H1 (cell line): ENCODE results near the gene KCNMB1. TPM values are rescaled to one million over a fixed set of nuclear protein-coding genes. Genes with fewer than 3 reads are reported as not detected.
A peak's percentile ranks its signal among the peaks of the same experiment; 100 is the strongest.

Experiments used
- CTCF ChIA-PET: fragments of 300-600 bp; sonication (Branson Sonifier 250); formaldehyde crosslinking; loops from one replicate; lab custom pipeline; 2021; ENCODE audit not compliant: partially characterized antibody; lab: Charles Lee
- POLR2A ChIA-PET: fragments of 300-600 bp; sonication (Branson Sonifier 250); formaldehyde crosslinking; loops from one replicate; lab custom pipeline; 2021; ENCODE audit warnings: inconsistent platforms; ENCODE audit not compliant: partially characterized antibody; lab: Charles Lee
- DNase-seq, 2 experiments: peaks; one replicate each; pipeline versions ENCODE4 v3.0.0 to v3.0.0-alpha.2; 2010 to 2022; ENCODE audit warnings: low spot score in 2 of 2, low read depth in 1 of 2, mixed read lengths in 1 of 2
- FAIRE-seq: peaks from 2 replicates; lab custom pipeline; 2011; peaks lifted over from hg19 to GRCh38; lab: Jason Lieb, UNC
- H2AFZ ChIP-seq: 2 replicates; pipeline ENCODE4 v1.8.1; 2012; ENCODE audit warnings: low read length, inconsistent platforms
- H2AK5ac ChIP-seq: 2 replicates; pipeline ENCODE4 v1.6.1; 2013; ENCODE audit warnings: low read depth, low read length
- H2BK120ac ChIP-seq: replicated peaks from 2 replicates; pipeline ENCODE3; 2013; ENCODE audit warnings: low read depth, low read length, inconsistent platforms
- H2BK12ac ChIP-seq: 2 replicates; pipeline ENCODE4 v1.6.1; 2013; ENCODE audit warnings: low read depth, low read length
- H2BK15ac ChIP-seq: 2 replicates; pipeline ENCODE4 v1.6.1; 2013; ENCODE audit warnings: low read length
- H2BK20ac ChIP-seq: 2 replicates; pipeline ENCODE4 v1.6.1; 2013; ENCODE audit warnings: low read length
- H2BK5ac ChIP-seq: 2 replicates; pipeline ENCODE4 v1.6.1; 2013; ENCODE audit warnings: low read depth, low read length
- H3K14ac ChIP-seq: 2 replicates; pipeline ENCODE4 v1.6.1; 2013; ENCODE audit warnings: inconsistent platforms; ENCODE audit not compliant: insufficient read length
- H3K18ac ChIP-seq: 2 replicates; pipeline ENCODE4 v1.6.1; 2013; ENCODE audit warnings: low read length; ENCODE audit errors: extremely low read depth
- H3K23ac ChIP-seq: 2 replicates; pipeline ENCODE4 v1.6.1; 2013; ENCODE audit warnings: inconsistent platforms; ENCODE audit not compliant: insufficient read length
- H3K23me2 ChIP-seq: 2 replicates; pipeline ENCODE4 v1.6.1; 2013; ENCODE audit warnings: low read depth, low read length
- H3K27ac ChIP-seq: 2 replicates; pipeline ENCODE4 v1.6.1; 2011; ENCODE audit warnings: low read depth, low read length, inconsistent platforms
- H3K27me3 ChIP-seq, 4 experiments: replicated peaks in 1 of 4; 1 replicate in 1 of 4; 2 replicates in 3 of 4; pipeline versions ENCODE4 v1.6.1 to v1.8.1; 2011 to 2013; ENCODE audit warnings: low read length in 3 of 4, mild to moderate bottlenecking in 3 of 4, inconsistent platforms in 2 of 4, mixed read lengths in 2 of 4, moderate library complexity in 1 of 4; ENCODE audit not compliant: control insufficient read depth in 3 of 4, insufficient read depth in 3 of 4; ENCODE audit errors: extremely low read depth in 1 of 4
- H3K36me3 ChIP-seq, 4 experiments: 2 replicates each; pipeline versions ENCODE4 v1.6.1 to v1.8.1; 2011 to 2013; ENCODE audit warnings: mild to moderate bottlenecking in 4 of 4, low read length in 3 of 4, moderate library complexity in 2 of 4, control low read depth in 1 of 4, inconsistent platforms in 1 of 4; ENCODE audit not compliant: insufficient read depth in 4 of 4, control insufficient read depth in 2 of 4
- H3K4ac ChIP-seq: replicated peaks from 2 replicates; pipeline ENCODE3; 2013; ENCODE audit warnings: low read length, low read depth, mixed read lengths, inconsistent platforms; ENCODE audit not compliant: insufficient read length
- H3K4me1 ChIP-seq, 4 experiments: replicated peaks in 1 of 4; 1 replicate in 1 of 4; 2 replicates in 3 of 4; pipeline versions ENCODE4 v1.6.1 to v1.8.1; 2011 to 2013; ENCODE audit warnings: low read length in 3 of 4, inconsistent platforms in 2 of 4, mixed read lengths in 1 of 4; ENCODE audit not compliant: insufficient read depth in 4 of 4, control insufficient read depth in 3 of 4
- H3K4me2 ChIP-seq, 2 experiments: 2 replicates each; pipeline versions ENCODE4 v1.6.1 to v1.8.1; 2011 to 2013; ENCODE audit warnings: low read depth in 2 of 2, low read length in 2 of 2, control low read depth in 1 of 2, inconsistent platforms in 1 of 2, mild to moderate bottlenecking in 1 of 2; ENCODE audit not compliant: insufficient read depth in 1 of 2
- H3K4me3 ChIP-seq, 4 experiments: fragments of 200-600, 300-600 bp in 1 of 4; sonication (generic), shearing (Covaris generic), sonication (Bioruptor Twin) in 1 of 4; 2 replicates each; pipeline versions ENCODE4 v1.5.1 to v1.8.1; 2011 to 2016; ENCODE audit warnings: low read length in 4 of 4, low read depth in 3 of 4, control low read depth in 2 of 4, inconsistent platforms in 2 of 4, mild to moderate bottlenecking in 2 of 4, mixed read lengths in 1 of 4, moderate library complexity in 1 of 4; ENCODE audit not compliant: insufficient read depth in 2 of 4; ENCODE audit errors: extremely low read depth in 1 of 4
- H3K56ac ChIP-seq: replicated peaks from 2 replicates; pipeline ENCODE3; 2013; ENCODE audit warnings: low read depth, mild to moderate bottlenecking, mixed read lengths, low read length, inconsistent platforms; ENCODE audit not compliant: insufficient read length
- H3K79me1 ChIP-seq: 2 replicates; pipeline ENCODE4 v1.6.1; 2013; ENCODE audit warnings: low read depth, low read length, control low read depth
- H3K79me2 ChIP-seq, 2 experiments: 2 replicates each; pipeline versions ENCODE4 v1.6.1 to v1.8.1; 2012 to 2013; ENCODE audit warnings: low read length in 2 of 2, mild to moderate bottlenecking in 2 of 2, inconsistent platforms in 1 of 2; ENCODE audit not compliant: insufficient read depth in 2 of 2, control insufficient read depth in 1 of 2
- H3K9ac ChIP-seq, 4 experiments: replicated peaks in 1 of 4; 1 replicate in 1 of 4; 2 replicates in 3 of 4; pipeline versions ENCODE4 v1.6.1 to v1.8.1; 2011 to 2013; ENCODE audit warnings: low read depth in 3 of 4, low read length in 3 of 4, control low read depth in 2 of 4, mild to moderate bottlenecking in 2 of 4, moderate library complexity in 2 of 4, inconsistent platforms in 1 of 4; ENCODE audit errors: extremely low read depth in 1 of 4
- H3K9me3 ChIP-seq, 2 experiments: 2 replicates each; pipeline versions ENCODE4 v1.6.1 to v1.8.1; 2012 to 2013; ENCODE audit warnings: mild to moderate bottlenecking in 2 of 2, moderate library complexity in 2 of 2, control low read depth in 1 of 2, inconsistent platforms in 1 of 2, low read depth in 1 of 2, low read length in 1 of 2, mixed read lengths in 1 of 2; ENCODE audit not compliant: insufficient read depth in 2 of 2
- H4K20me1 ChIP-seq, 2 experiments: replicated peaks in 1 of 2; 2 replicates each; pipeline versions ENCODE3 to v1.8.1; 2011 to 2013; ENCODE audit warnings: inconsistent platforms in 2 of 2, low read length in 2 of 2, mild to moderate bottlenecking in 1 of 2; ENCODE audit not compliant: insufficient read depth in 2 of 2, control insufficient read depth in 1 of 2
- H4K5ac ChIP-seq: 2 replicates; pipeline ENCODE4 v1.6.1; 2013; ENCODE audit warnings: low read length, low read depth, mixed read lengths, inconsistent platforms; ENCODE audit not compliant: insufficient read length
- H4K8ac ChIP-seq: 2 replicates; pipeline ENCODE4 v1.8.0; 2013; ENCODE audit warnings: mild to moderate bottlenecking, moderate library complexity, low read length, inconsistent platforms; ENCODE audit not compliant: insufficient read depth; ENCODE audit errors: extremely low read depth
- H4K91ac ChIP-seq: replicated peaks from 2 replicates; pipeline ENCODE3; 2013; ENCODE audit warnings: low read length, mixed read lengths, inconsistent platforms; ENCODE audit not compliant: insufficient read length
- WGBS, 2 experiments: shearing (Covaris generic) in 1 of 2; methylation state at CpG; one replicate each; pipeline versions ENCODE4 v1.1.6 to v1.1.7; 2013 to 2015; ENCODE audit warnings: low lambda C conversion rate in 2 of 2, mixed read lengths in 2 of 2, inconsistent platforms in 1 of 2, low coverage in 1 of 2, missing lambda C conversion rate in 1 of 2; ENCODE audit not compliant: insufficient replicate concordance in 2 of 2, insufficient coverage in 1 of 2, insufficient read length in 1 of 2; ENCODE audit errors: extremely low coverage in 1 of 2, missing lambda C conversion rate in 1 of 2; 5-methylcytosine and 5-hydroxymethylcytosine counted together
- polyA plus RNA-seq, 7 experiments: library from polyadenylated mRNA; depleted of rRNA in 3 of 7; stranded (reverse) in 5 of 7; unstranded in 2 of 7; fragments of >200 nt in 5 of 7; fragments of 200-250 nt in 2 of 7; gene quantifications; 1 replicate in 5 of 7; 2 replicates in 1 of 7; 4 replicates in 1 of 7; pipeline versions ENCODE4 v1.2.1 to v1.2.3, GENCODE V29; 2011 to 2013; ENCODE audit warnings: missing spikeins in 2 of 7, mixed read lengths in 2 of 7
- total RNA-seq: library from RNA; stranded (reverse); fragmentation: NEBNext Ultra II Directional; extraction: Animal tissue kit (Norgen Biotek cat#: 25700); gene quantifications from 2 replicates; pipeline ENCODE4 v1.2.1, GENCODE V29; 2021

KCNMB1 gene
- total and polyA plus RNA-seq, 2 of the 8 experiments (the other 6 are each of a cell fraction or from before 2014, with no cell fraction given), result 0.08 to 0.19 TPM

- Histone ChIP-seq H4K5ac (no peak overlapping the region), H3K9me3 (no peaks in the 10 kb centered on the region), H3K23ac (no peak overlapping the region), H4K8ac (no peak overlapping the region), H3K18ac (0 out of 2 replicates have a peak overlapping the region, but pooled peaks have one; percentile 43), H3K4me2 (no peak overlapping the region), H3K9ac (no peak overlapping the region), H3K23me2 (no peaks in the 10 kb centered on the region), H2BK5ac (no peak overlapping the region), H4K91ac (no peak overlapping the region), H3K4me3 (no peak overlapping the region), H2BK15ac (no peak overlapping the region), H3K4me1 (peaks cover 0 to 7% (median 2%) of the 10 kb centered on the region in 4 experiments; a peak in 3 of 7 replicates), H3K27ac (no peak overlapping the region), H3K79me2 (no peaks in the 10 kb centered on the region), H3K4ac (no peak overlapping the region), H3K36me3 (no peaks in the 10 kb centered on the region), H2AK5ac (no peak overlapping the region), H3K79me1 (no peaks in the 10 kb centered on the region), H4K20me1 (no peaks in the 10 kb centered on the region), H2BK20ac (no peak overlapping the region), H2AFZ (no peak overlapping the region), H3K56ac (no peak overlapping the region), H3K27me3 (no peaks in the 10 kb centered on the region; a peak in 1 of 7 replicates), H3K14ac (no peak overlapping the region), H2BK120ac (no peak overlapping the region), H2BK12ac (peak overlapping the region; percentile 27; the same call in 1 of the 2 replicates)
- POLR2A ChIA-PET, result interaction anchor here (0.6 kb wide), 1 partner anchor 912 kb away, joined by 3 read pairs; no protein-coding TSS in a partner anchor
- DNase-seq, result no peak
- FAIRE-seq, result no peak
- WGBS, 2 experiments, result 79% methylated on average over 5 of the region's 5 CpGs; no CpG with 5 or more reads in 1 of the 2 experiments
- CTCF ChIA-PET, result interaction anchor here (0.6 to 3.2 kb wide), 3 partner anchors 108 to 144 kb away, joined by 3 to 15 read pairs (median 5); no protein-coding TSS in a partner anchor
Observed at GRCh38 chr5:170383227-170383626, 5.9 kb downstream of the KCNMB1 start.
